ENCODE measurements around the gene TMEM116. TPM values are rescaled to one million over a fixed set of nuclear protein-coding genes. Genes with fewer than 3 reads are reported as not detected.
"Not testable (repeated sequence)": the region's sequence is repeated elsewhere in the genome, so short reads cannot be mapped to it uniquely, and the experiment has no call there.

The TMEM116 gene
- polyA plus RNA-seq (ENCODE audit: insufficient read length in 4 of 4), result 10 to 100 TPM; 29.4 to 38.0 (median 34.3) TPM

GRCh38 chr12:112012775-112013600 is at the start of gene TMEM116, which contains the start of gene ERP29:
Gene TMEM116, minus strand, starts transcription at chr12:112013165. Its CDS starts 7,895 bp downstream, at chr12:112005270.
Gene ERP29, plus strand, starts transcription at chr12:112013426. Its CDS starts 40 bp downstream, at chr12:112013466.
- DNase-seq (ENCODE audit: low read depth in 4 of 4, low spot score in 3 of 4), result peak; percentile 97 to 99 (median 98)

GRCh38 chr12:112061137-112061536 is 48.2 kb upstream of the TMEM116 start:
- no peak for DNase-seq (ENCODE audit: low read depth in 4 of 4, low spot score in 3 of 4)

- no peak for DNase-seq (ENCODE audit: low read depth in 4 of 4, low spot score in 3 of 4)
Measured at GRCh38 chr12:112049351-112049750, 36.4 kb upstream of the TMEM116 start.

- DNase-seq (ENCODE audit: low read depth in 4 of 4, low spot score in 3 of 4), result no peak
Measured at GRCh38 chr12:112046003-112046402, 33.0 kb upstream of the TMEM116 start.

- DNase-seq (ENCODE audit: low read depth in 4 of 4, low spot score in 3 of 4), result not testable (repeated sequence)
Measured at GRCh38 chr12:112036614-112037013, 23.6 kb upstream of the TMEM116 start.

- no peak for DNase-seq (ENCODE audit: low read depth in 4 of 4, low spot score in 3 of 4)
Measured at GRCh38 chr12:112035219-112035785, 22.3 kb upstream of the TMEM116 start.

- DNase-seq (ENCODE audit: low read depth in 4 of 4, low spot score in 3 of 4), result no peak
Measured at GRCh38 chr12:112032292-112032691, 19.3 kb upstream of the TMEM116 start.

- DNase-seq (ENCODE audit: low read depth in 4 of 4, low spot score in 3 of 4), result no peak
Measured at GRCh38 chr12:112031472-112031871, 18.5 kb upstream of the TMEM116 start.

- DNase-seq (ENCODE audit: low read depth in 4 of 4, low spot score in 3 of 4), result no peak
Measured at GRCh38 chr12:112029301-112029700, 16.3 kb upstream of the TMEM116 start.

- no peak for DNase-seq (ENCODE audit: low read depth in 4 of 4, low spot score in 3 of 4)
Measured at GRCh38 chr12:112025808-112026375, 12.9 kb upstream of the TMEM116 start.

GRCh38 chr12:112023759-112024396 is 10.9 kb upstream of the TMEM116 start:
- no peak for DNase-seq (ENCODE audit: low read depth in 4 of 4, low spot score in 3 of 4)

GRCh38 chr12:112022241-112023016 is 9.5 kb upstream of the TMEM116 start:
- no peak for DNase-seq (ENCODE audit: low read depth in 4 of 4, low spot score in 3 of 4)

GRCh38 chr12:112020947-112021457 is 8.0 kb upstream of the TMEM116 start:
- no peak for DNase-seq (ENCODE audit: low read depth in 4 of 4, low spot score in 3 of 4)

GRCh38 chr12:112018571-112019237 is 5.7 kb upstream of the TMEM116 start:
- DNase-seq (ENCODE audit: low read depth in 4 of 4, low spot score in 3 of 4), result no peak

GRCh38 chr12:112017041-112017440 is 4.1 kb upstream of the TMEM116 start:
- DNase-seq (ENCODE audit: low read depth in 4 of 4, low spot score in 3 of 4), result no peak

- no peak for DNase-seq (ENCODE audit: low read depth in 4 of 4, low spot score in 3 of 4)
Measured at GRCh38 chr12:112015938-112016337, 3.0 kb upstream of the TMEM116 start.

- peak in 1 of 4 donors; percentile 13 for DNase-seq (ENCODE audit: low read depth in 4 of 4, low spot score in 3 of 4)
Measured at GRCh38 chr12:112013601-112014402, 837 bp upstream of the TMEM116 start.

GRCh38 chr12:112011685-112012084 is 1.3 kb downstream of the TMEM116 start:
- no peak for DNase-seq (ENCODE audit: low read depth in 4 of 4, low spot score in 3 of 4)

Measured in right renal pelvis (tissue), 4 donors.